ENCODE data around the gene HAUS7. TPM values are rescaled to one million over a fixed set of nuclear protein-coding genes. Genes with fewer than 3 reads are reported as not detected.
A peak's percentile ranks its signal among the peaks of the same experiment; 100 is the strongest.

HAUS7 gene
- total RNA-seq, 1 donor from 2014 or later, result 13.1 TPM

DNA sequence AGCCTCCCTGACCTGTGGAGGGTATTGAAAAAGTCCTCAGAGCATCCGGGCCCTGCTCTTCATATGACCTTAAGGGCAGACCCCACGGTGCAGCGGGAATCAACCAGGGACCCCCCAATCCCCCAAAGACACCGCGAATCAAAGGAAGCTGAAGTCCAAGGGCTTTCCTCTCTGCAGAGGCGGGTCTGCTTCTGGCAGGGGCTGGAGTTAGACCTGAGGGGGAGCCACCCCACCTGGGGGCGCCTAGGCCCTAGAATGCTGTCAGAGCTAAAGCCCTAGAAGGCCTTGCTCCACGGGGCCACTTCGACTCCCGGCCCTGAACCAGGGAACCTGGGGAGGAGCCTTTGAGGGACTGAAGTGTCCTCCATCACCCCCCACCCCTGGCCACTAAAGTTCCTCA, 2.8 kb upstream of the HAUS7 start:
- H3K79me2 ChIP-seq (ENCODE audit: low read depth), result no peaks in the 10 kb centered on the region
- H3K9ac ChIP-seq, result no peak overlapping the region
- H3K9me3 ChIP-seq (ENCODE audit: low read depth), result no peaks in the 10 kb centered on the region
- H3K4me3 Mint-ChIP-seq, result peak overlapping the region; percentile 74
- TF ChIP-seq, protein P1, sequence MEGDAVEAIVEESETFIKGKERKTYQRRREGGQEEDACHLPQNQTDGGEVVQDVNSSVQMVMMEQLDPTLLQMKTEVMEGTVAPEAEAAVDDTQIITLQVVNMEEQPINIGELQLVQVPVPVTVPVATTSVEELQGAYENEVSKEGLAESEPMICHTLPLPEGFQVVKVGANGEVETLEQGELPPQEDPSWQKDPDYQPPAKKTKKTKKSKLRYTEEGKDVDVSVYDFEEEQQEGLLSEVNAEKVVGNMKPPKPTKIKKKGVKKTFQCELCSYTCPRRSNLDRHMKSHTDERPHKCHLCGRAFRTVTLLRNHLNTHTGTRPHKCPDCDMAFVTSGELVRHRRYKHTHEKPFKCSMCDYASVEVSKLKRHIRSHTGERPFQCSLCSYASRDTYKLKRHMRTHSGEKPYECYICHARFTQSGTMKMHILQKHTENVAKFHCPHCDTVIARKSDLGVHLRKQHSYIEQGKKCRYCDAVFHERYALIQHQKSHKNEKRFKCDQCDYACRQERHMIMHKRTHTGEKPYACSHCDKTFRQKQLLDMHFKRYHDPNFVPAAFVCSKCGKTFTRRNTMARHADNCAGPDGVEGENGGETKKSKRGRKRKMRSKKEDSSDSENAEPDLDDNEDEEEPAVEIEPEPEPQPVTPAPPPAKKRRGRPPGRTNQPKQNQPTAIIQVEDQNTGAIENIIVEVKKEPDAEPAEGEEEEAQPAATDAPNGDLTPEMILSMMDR (IDR thresholded peaks at IDR 0.05), result no peak
- TF ChIP-seq EZH2 (IDR thresholded peaks at IDR 0.05) (no peak), EZH2phosphoT487 (IDR thresholded peaks at IDR 0.05) (no peak)
- no peaks in the 10 kb centered on the region for H3K36me3 Mint-ChIP-seq
- no peak overlapping the region for H3K4me3 ChIP-seq
- H3K4me1 ChIP-seq, result no peaks in the 10 kb centered on the region
- H3K27ac ChIP-seq, result no peak overlapping the region
- no peak overlapping the region for H3K4me2 ChIP-seq
- H3K9me3 Mint-ChIP-seq, result peaks cover 29% of the 10 kb centered on the region
- peaks cover 22% of the 10 kb centered on the region for H3K27me3 ChIP-seq
- no peak for DNase-seq (ENCODE audit: low spot score)
- H2AFZ ChIP-seq (replicated peaks), result no peak overlapping the region
- H3K36me3 ChIP-seq, result no peaks in the 10 kb centered on the region
- peak overlapping the region; percentile 34 for H3K27ac Mint-ChIP-seq
- H3F3A ChIP-seq (ENCODE audit: low read depth), result no peaks in the 10 kb centered on the region
- no peaks in the 10 kb centered on the region for H3K4me1 Mint-ChIP-seq
- H4K20me1 ChIP-seq (ENCODE audit: low read depth), result peaks cover 7% of the 10 kb centered on the region
- peaks cover 9% of the 10 kb centered on the region for H3K27me3 Mint-ChIP-seq (ENCODE audit: insufficient read depth, low read depth)

DNA sequence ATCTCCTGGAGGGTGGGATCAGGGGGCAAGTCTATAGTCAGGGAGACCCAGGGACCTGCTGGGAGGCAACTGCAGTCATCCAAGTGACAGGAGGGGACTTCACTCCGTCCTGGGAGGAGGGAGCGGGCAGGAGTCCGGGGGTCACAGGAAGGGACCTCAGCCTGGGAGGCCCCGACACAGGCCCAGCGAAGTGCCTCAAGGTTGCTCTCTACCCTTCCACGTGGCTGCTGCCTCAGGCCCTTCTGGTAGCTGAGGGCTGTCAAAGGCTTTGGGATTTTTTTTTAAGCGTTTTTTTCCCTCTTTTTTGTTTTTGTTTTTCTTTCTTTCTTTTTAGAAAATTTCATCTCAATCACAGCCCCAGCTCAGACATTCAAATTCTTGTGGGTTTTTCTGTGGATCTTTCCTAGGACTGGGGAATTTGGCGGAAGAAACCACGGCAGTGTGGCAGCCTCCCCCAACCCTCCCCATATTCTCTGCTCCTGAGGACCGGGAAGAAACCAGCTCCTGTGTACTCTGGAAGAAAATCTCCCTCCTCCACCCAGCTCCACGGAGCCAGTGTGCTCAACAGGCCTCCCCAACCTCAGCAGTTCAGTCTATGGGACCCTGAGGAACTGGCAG, 1.4 kb upstream of the HAUS7 start:
- H3K36me3 ChIP-seq, result no peaks in the 10 kb centered on the region
- no peak overlapping the region for H3K4me3 Mint-ChIP-seq
- TF ChIP-seq, protein P1 (IDR thresholded peaks at IDR 0.05), result no peak
- TF ChIP-seq EZH2 (IDR thresholded peaks at IDR 0.05), result no peak
- TF ChIP-seq EZH2phosphoT487 (IDR thresholded peaks at IDR 0.05), result no peak

DNA sequence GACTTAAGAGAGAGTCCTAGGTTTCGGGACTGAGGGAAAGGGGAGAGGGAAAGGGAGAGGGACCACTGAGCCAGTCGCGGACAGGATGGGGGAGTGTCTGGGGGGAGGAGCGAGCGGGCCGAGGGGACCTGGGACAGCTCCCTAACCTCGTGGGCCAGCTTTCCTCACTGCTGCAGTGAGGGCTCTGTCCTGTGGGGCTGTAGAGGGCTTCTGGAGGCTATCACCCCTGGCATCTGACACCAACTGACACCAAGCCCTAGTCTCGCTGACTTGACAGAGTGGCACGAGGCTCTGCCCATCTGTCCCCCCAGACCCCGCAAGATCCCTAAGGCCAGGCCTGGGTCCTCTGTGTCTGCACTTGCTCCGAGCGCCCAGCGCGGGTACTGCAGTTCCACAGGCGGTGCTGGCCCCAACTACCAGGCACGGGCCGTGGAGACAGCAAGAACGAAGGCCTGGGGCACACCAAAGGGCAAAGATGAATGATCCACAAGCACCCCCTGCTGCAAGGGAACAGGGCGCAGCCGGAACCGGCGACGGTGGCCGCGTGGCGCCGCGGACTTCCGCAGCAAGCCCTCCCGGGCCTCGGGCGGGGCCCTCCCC, 465 bp downstream of the HAUS7 start:
- Mint-ChIP-seq H3K27me3 (ENCODE audit: insufficient read depth, low read depth) (peaks cover 4% of the 10 kb centered on the region), H3K4me1 (no peaks in the 10 kb centered on the region), H3K9me3 (peaks cover 20% of the 10 kb centered on the region), H3K36me3 (no peaks in the 10 kb centered on the region), H3K27ac (no peak overlapping the region), H3K4me3 (peak overlapping the region; percentile 86)
- no peaks in the 10 kb centered on the region for H3K36me3 ChIP-seq
- H3K27me3 ChIP-seq, result peaks cover 6% of the 10 kb centered on the region
- H2AFZ ChIP-seq (replicated peaks), result peak overlapping the region; percentile 63
- no peaks in the 10 kb centered on the region for H3F3A ChIP-seq (ENCODE audit: low read depth)
- H3K4me3 ChIP-seq, result peak overlapping the region; percentile 82
- DNase-seq (ENCODE audit: low spot score), result peak; percentile 66
- peaks cover 7% of the 10 kb centered on the region for H4K20me1 ChIP-seq (ENCODE audit: low read depth)
- no peaks in the 10 kb centered on the region for H3K79me2 ChIP-seq (ENCODE audit: low read depth)
- H3K27ac ChIP-seq, result no peak overlapping the region
- H3K9ac ChIP-seq, result peak overlapping the region; percentile 45
- H3K4me1 ChIP-seq, result no peaks in the 10 kb centered on the region
- TF ChIP-seq EZH2phosphoT487 (IDR thresholded peaks at IDR 0.05) (no peak), EZH2 (IDR thresholded peaks at IDR 0.05) (no peak)
- TF ChIP-seq, protein P1 (IDR thresholded peaks at IDR 0.05), result peak; percentile 13
- peak overlapping the region; percentile 81 for H3K4me2 ChIP-seq
- H3K9me3 ChIP-seq (ENCODE audit: low read depth), result no peaks in the 10 kb centered on the region

More for the DNA sequence above, 1.4 kb upstream of the HAUS7 start:
- peaks cover 7% of the 10 kb centered on the region for H4K20me1 ChIP-seq (ENCODE audit: low read depth)
- Mint-ChIP-seq H3K9me3 (peaks cover 27% of the 10 kb centered on the region), H3K36me3 (no peaks in the 10 kb centered on the region), H3K27me3 (ENCODE audit: insufficient read depth, low read depth) (peaks cover 9% of the 10 kb centered on the region), H3K4me1 (no peaks in the 10 kb centered on the region), H3K27ac (peak overlapping the region; percentile 76)
- no peaks in the 10 kb centered on the region for H3K4me1 ChIP-seq
- H3K27ac ChIP-seq, result no peak overlapping the region
- H3K4me3 ChIP-seq, result no peak overlapping the region
- H2AFZ ChIP-seq (replicated peaks), result no peak overlapping the region
- DNase-seq (ENCODE audit: low spot score), result no peak
- H3K4me2 ChIP-seq, result no peak overlapping the region
- H3K9ac ChIP-seq, result no peak overlapping the region
- H3K27me3 ChIP-seq, result peaks cover 22% of the 10 kb centered on the region
- H3F3A ChIP-seq (ENCODE audit: low read depth), result no peaks in the 10 kb centered on the region
- H3K9me3 ChIP-seq (ENCODE audit: low read depth), result no peaks in the 10 kb centered on the region
- no peaks in the 10 kb centered on the region for H3K79me2 ChIP-seq (ENCODE audit: low read depth)
